HCT116 (cell line): ENCODE measurements around the gene SPRN. TPM values are rescaled to one million over a fixed set of nuclear protein-coding genes. Genes with fewer than 3 reads are reported as not detected.

Experiments
- ATAC-seq: fragments of 200-7000 bp; cut with Tn5 transposase; 2 replicates; pipeline ENCODE4 v1.9.1; 2020; ENCODE audit warnings: mild to moderate bottlenecking, moderate library complexity
- BruUV-seq: library from RNA; stranded (reverse); fragments of 400-500 nt; replicated peaks from 2 replicates; lab custom pipeline; 2021; lab: Mats Ljungman, UMichigan
- CTCF ChIA-PET: fragments of 300-600 bp; sonication (Branson Sonifier 250); formaldehyde crosslinking; loops from one replicate; lab custom pipeline; 2021; ENCODE audit warnings: antibody characterized with exemption; lab: Charles Lee
- POLR2A ChIA-PET: fragments of 300-600, 350-600 bp; sonication (Branson Sonifier 250); formaldehyde crosslinking; loops from one replicate; lab custom pipeline; 2021; ENCODE audit warnings: antibody characterized with exemption; lab: Charles Lee
- RAD21 ChIA-PET, 2 experiments: fragments of 300-600 bp; sonication (Branson Sonifier 250); formaldehyde crosslinking; loops; one replicate each; lab custom pipeline; 2023; ENCODE audit warnings: low total read pairs in 2 of 2; ENCODE audit not compliant: uncharacterized antibody in 2 of 2, unreplicated experiment in 2 of 2, low non-redundant PET in 1 of 2; lab: Charles Lee
- DNase-seq: peaks from one replicate; pipeline ENCODE4 v3.0.0-alpha.2; 2010; ENCODE audit warnings: low read depth, low spot score
- H2AFZ ChIP-seq: fragments of 200-600 bp; shearing (Covaris generic), sonication (generic); 2 replicates; pipeline ENCODE4 v1.6.1; 2017; ENCODE audit warnings: low read depth, mixed run types, mixed read lengths, antibody characterized with exemption, low read length; ENCODE audit not compliant: poor library complexity, severe bottlenecking
- H3K27ac ChIP-seq: 2 replicates; pipeline ENCODE4 v1.5.1; 2012; ENCODE audit warnings: low read depth, low read length
- H3K27me3 ChIP-seq: fragments of 200-600 bp; sonication (generic); 2 replicates; pipeline ENCODE4 v1.6.1; 2016; ENCODE audit warnings: mixed run types, low read length, mixed read lengths; ENCODE audit not compliant: insufficient read depth
- H3K36me3 ChIP-seq, 2 experiments: fragments of 200-500 bp in 1 of 2; fragments of 200-600 bp in 1 of 2; sonication (Bioruptor generic) in 1 of 2; sonication (generic) in 1 of 2; 2 replicates each; pipeline versions ENCODE4 v1.5.1 to v1.6.1; 2014 to 2016; ENCODE audit warnings: low read length in 2 of 2, inconsistent platforms in 1 of 2, mixed read lengths in 1 of 2, mixed run types in 1 of 2; ENCODE audit not compliant: insufficient read depth in 2 of 2, control insufficient read depth in 1 of 2
- H3K4me1 ChIP-seq, 2 experiments: fragments of 200-600 bp in 1 of 2; sonication (generic) in 1 of 2; 2 replicates each; pipeline versions ENCODE4 v1.5.1 to v1.6.1; 2012 to 2017; ENCODE audit warnings: low read length in 2 of 2, inconsistent platforms in 1 of 2, mild to moderate bottlenecking in 1 of 2, mixed read lengths in 1 of 2, mixed run types in 1 of 2, moderate library complexity in 1 of 2; ENCODE audit not compliant: insufficient read depth in 2 of 2, control insufficient read depth in 1 of 2
- H3K4me2 ChIP-seq: fragments of 200-600 bp; sonication (generic); 2 replicates; pipeline ENCODE4 v1.6.1; 2017; ENCODE audit warnings: mixed run types, low read length, mixed read lengths
- H3K4me3 ChIP-seq, 2 experiments: fragments of 200-600 bp in 1 of 2; sonication (generic) in 1 of 2; replicated peaks in 1 of 2; 2 replicates each; pipeline ENCODE4 v1.5.1; 2011 to 2016; ENCODE audit warnings: low read length in 2 of 2, control low read depth in 1 of 2, low read depth in 1 of 2, mild to moderate bottlenecking in 1 of 2, mixed read lengths in 1 of 2, mixed run types in 1 of 2
- H3K79me2 ChIP-seq: fragments of 200-600 bp; sonication (generic); 2 replicates; pipeline ENCODE4 v1.6.1; 2017; ENCODE audit warnings: mild to moderate bottlenecking, mixed run types, low read length, moderate library complexity, mixed read lengths; ENCODE audit not compliant: insufficient read depth
- H3K9ac ChIP-seq: fragments of 200-600 bp; sonication (generic); 2 replicates; pipeline ENCODE4 v1.6.1; 2016; ENCODE audit warnings: low read length, mixed read lengths
- H3K9me2 ChIP-seq: fragments of 200-600 bp; sonication (generic), shearing (Covaris generic); 2 replicates; pipeline ENCODE4 v1.6.1; 2017; ENCODE audit warnings: mixed run types, mild to moderate bottlenecking, moderate library complexity; ENCODE audit not compliant: insufficient read depth
- H3K9me3 ChIP-seq, 2 experiments: fragments of 200-500 bp in 1 of 2; fragments of 200-600 bp in 1 of 2; sonication (Bioruptor generic) in 1 of 2; sonication (generic) in 1 of 2; 2 replicates each; pipeline ENCODE4 v1.6.1; 2014 to 2017; ENCODE audit warnings: low read length in 2 of 2, mixed read lengths in 2 of 2, inconsistent platforms in 1 of 2, low read depth in 1 of 2, mild to moderate bottlenecking in 1 of 2, mixed run types in 1 of 2, moderate library complexity in 1 of 2; ENCODE audit not compliant: control insufficient read depth in 1 of 2, insufficient read depth in 1 of 2
- H4K20me1 ChIP-seq: fragments of 200-600 bp; sonication (generic), shearing (Covaris generic); 2 replicates; pipeline ENCODE4 v1.6.1; 2017; ENCODE audit warnings: mixed run types, mild to moderate bottlenecking, moderate library complexity; ENCODE audit not compliant: insufficient read depth
- ELF1 ChIP-seq: IDR thresholded peaks from 2 replicates; pipeline ENCODE4 v1.6.1; 2012; ENCODE audit warnings: low read depth, borderline replicate concordance
- EZH2 ChIP-seq: fragments of 200-600 bp; sonication (generic); IDR thresholded peaks from 2 replicates; pipeline ENCODE4 v1.6.1; 2017; ENCODE audit warnings: antibody characterized with exemption, mixed run types
- FOSL1 ChIP-seq: IDR thresholded peaks from 2 replicates; pipeline ENCODE4 v1.6.1; 2012; ENCODE audit warnings: low read depth
- SIN3A ChIP-seq: IDR thresholded peaks from 2 replicates; pipeline ENCODE4 v1.6.1; 2012; ENCODE audit warnings: low read depth
- intact Hi-C: fragments of 100-400 bp; cut with micrococcal nuclease; formaldehyde crosslinking; loops from 2 replicates; pipeline ENCODE4 v1.10.0; 2022
- total RNA-seq: library from RNA; stranded (reverse); gene quantifications from one replicate; pipeline ENCODE4 v1.2.1, GENCODE V29; 2021; ENCODE audit not compliant: unreplicated experiment
- TF ChIP-seq, protein P1 (sequence below): IDR thresholded peaks from 2 replicates; pipeline ENCODE4 v1.6.1; 2012; ENCODE audit warnings: low read depth
- TF ChIP-seq, protein P2 (sequence below): IDR thresholded peaks from 2 replicates; pipeline ENCODE4 v1.6.1; 2012
- TF ChIP-seq, protein P3 (sequence below), 3 experiments: fragments of 200-600 bp in 1 of 3; sonication (generic) in 1 of 3; IDR thresholded peaks in 2 of 3; conservative IDR thresholded peaks in 1 of 3; 2 replicates each; pipeline ENCODE4 v1.5.1; 2012 to 2017; ENCODE audit warnings: low read depth in 2 of 3, low read length in 2 of 3, antibody characterized with exemption in 1 of 3, borderline replicate concordance in 1 of 3, control low read depth in 1 of 3, mild to moderate bottlenecking in 1 of 3, mixed read lengths in 1 of 3, mixed run types in 1 of 3, moderate library complexity in 1 of 3; ENCODE audit not compliant: insufficient read depth in 1 of 3

Gene SPRN
- total RNA-seq, 1 experiment from 2014 or later, result not detected

DNA sequence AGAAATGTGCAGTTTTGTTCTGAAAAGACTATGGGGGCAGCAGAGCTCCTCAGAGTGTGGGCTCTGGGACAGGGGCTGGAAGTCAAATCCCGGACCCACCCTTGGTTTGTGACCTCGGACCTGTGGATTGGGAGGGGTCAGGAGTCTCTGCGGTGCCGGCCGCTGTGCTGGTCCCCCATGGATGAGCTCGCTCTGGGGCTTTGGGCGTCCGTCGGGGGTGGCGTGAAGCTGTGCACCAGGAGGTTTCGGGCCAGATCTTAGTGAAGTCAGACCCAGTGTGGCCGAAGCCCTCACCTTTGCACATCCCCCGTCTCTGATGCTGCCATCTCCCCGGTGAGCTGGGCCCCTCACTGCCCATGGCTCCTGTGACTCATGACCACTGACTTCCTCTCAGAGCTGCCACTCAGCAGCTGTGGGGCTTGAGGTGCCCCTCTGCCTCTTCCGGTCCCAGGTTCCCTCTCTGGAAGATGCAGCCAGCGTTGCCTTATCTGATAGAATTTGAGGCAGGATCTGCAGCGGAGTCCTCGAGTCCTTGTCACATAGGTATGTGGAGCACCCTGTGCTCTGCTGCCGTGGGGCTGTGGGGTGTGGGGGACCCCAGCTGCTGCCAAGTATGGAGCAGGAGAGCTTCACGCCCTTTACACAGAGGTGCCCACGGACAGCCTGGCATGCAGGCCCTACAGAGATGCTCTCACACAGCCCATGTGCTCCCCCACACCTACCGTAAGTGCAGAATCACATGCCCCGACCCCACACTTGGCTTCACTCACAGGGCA, 18.0 kb upstream of the SPRN start:
- ChIA-PET CTCF (no interaction called here), POLR2A (no interaction called here), RAD21 (no interaction called here)
- no peak overlapping the region for H3K4me2 ChIP-seq
- H3K27ac ChIP-seq, result no peak overlapping the region
- H2AFZ ChIP-seq, result no peak overlapping the region
- intact Hi-C loops, result no loop called here
- no peak overlapping the region for H3K9ac ChIP-seq
- no TSS peak for BruUV-seq
- H3K4me1 ChIP-seq, result no peaks in the 10 kb centered on the region
- DNase-seq (no peak), ATAC-seq (no peak)
- no peaks in the 10 kb centered on the region for H3K36me3 ChIP-seq
- H3K4me3 ChIP-seq, result no peak overlapping the region
- no peaks in the 10 kb centered on the region for H3K27me3 ChIP-seq
- H4K20me1 ChIP-seq, result no peaks in the 10 kb centered on the region
- no peaks in the 10 kb centered on the region for H3K79me2 ChIP-seq
- no peaks in the 10 kb centered on the region for H3K9me3 ChIP-seq
- no peak for TF ChIP-seq SIN3A
- TF ChIP-seq, protein P1, sequence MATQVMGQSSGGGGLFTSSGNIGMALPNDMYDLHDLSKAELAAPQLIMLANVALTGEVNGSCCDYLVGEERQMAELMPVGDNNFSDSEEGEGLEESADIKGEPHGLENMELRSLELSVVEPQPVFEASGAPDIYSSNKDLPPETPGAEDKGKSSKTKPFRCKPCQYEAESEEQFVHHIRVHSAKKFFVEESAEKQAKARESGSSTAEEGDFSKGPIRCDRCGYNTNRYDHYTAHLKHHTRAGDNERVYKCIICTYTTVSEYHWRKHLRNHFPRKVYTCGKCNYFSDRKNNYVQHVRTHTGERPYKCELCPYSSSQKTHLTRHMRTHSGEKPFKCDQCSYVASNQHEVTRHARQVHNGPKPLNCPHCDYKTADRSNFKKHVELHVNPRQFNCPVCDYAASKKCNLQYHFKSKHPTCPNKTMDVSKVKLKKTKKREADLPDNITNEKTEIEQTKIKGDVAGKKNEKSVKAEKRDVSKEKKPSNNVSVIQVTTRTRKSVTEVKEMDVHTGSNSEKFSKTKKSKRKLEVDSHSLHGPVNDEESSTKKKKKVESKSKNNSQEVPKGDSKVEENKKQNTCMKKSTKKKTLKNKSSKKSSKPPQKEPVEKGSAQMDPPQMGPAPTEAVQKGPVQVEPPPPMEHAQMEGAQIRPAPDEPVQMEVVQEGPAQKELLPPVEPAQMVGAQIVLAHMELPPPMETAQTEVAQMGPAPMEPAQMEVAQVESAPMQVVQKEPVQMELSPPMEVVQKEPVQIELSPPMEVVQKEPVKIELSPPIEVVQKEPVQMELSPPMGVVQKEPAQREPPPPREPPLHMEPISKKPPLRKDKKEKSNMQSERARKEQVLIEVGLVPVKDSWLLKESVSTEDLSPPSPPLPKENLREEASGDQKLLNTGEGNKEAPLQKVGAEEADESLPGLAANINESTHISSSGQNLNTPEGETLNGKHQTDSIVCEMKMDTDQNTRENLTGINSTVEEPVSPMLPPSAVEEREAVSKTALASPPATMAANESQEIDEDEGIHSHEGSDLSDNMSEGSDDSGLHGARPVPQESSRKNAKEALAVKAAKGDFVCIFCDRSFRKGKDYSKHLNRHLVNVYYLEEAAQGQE, result no peak
- TF ChIP-seq EZH2, result no peak
- TF ChIP-seq, protein P2, sequence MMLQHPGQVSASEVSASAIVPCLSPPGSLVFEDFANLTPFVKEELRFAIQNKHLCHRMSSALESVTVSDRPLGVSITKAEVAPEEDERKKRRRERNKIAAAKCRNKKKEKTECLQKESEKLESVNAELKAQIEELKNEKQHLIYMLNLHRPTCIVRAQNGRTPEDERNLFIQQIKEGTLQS, result no peak
- TF ChIP-seq, protein P3, sequence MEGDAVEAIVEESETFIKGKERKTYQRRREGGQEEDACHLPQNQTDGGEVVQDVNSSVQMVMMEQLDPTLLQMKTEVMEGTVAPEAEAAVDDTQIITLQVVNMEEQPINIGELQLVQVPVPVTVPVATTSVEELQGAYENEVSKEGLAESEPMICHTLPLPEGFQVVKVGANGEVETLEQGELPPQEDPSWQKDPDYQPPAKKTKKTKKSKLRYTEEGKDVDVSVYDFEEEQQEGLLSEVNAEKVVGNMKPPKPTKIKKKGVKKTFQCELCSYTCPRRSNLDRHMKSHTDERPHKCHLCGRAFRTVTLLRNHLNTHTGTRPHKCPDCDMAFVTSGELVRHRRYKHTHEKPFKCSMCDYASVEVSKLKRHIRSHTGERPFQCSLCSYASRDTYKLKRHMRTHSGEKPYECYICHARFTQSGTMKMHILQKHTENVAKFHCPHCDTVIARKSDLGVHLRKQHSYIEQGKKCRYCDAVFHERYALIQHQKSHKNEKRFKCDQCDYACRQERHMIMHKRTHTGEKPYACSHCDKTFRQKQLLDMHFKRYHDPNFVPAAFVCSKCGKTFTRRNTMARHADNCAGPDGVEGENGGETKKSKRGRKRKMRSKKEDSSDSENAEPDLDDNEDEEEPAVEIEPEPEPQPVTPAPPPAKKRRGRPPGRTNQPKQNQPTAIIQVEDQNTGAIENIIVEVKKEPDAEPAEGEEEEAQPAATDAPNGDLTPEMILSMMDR (IDR thresholded peaks at IDR 0.05 in 2 of 3, conservative IDR thresholded peaks at IDR 0.05 in 1 of 3; ENCODE audit: borderline replicate concordance in 1 of 3, insufficient read depth in 1 of 3, low read depth in 2 of 3, low read length in 2 of 3), result no peak
- no peak for TF ChIP-seq ELF1
- no peak for TF ChIP-seq FOSL1
- no peaks in the 10 kb centered on the region for H3K9me2 ChIP-seq
